VCaP (cell line): Measurements from ENCODE around the gene UBAC2.

Experiments
- H3K27ac ChIP-seq: fragments of 450-650 bp; 2 replicates; pipeline ENCODE4 v1.5.1; 2017
- CTCF ChIP-seq: fragments of 450-650 bp; conservative IDR thresholded peaks from 2 replicates; pipeline ENCODE4 v1.5.1; 2017; ENCODE audit warnings: mild to moderate bottlenecking, moderate library complexity

The UBAC2 gene

DNA sequence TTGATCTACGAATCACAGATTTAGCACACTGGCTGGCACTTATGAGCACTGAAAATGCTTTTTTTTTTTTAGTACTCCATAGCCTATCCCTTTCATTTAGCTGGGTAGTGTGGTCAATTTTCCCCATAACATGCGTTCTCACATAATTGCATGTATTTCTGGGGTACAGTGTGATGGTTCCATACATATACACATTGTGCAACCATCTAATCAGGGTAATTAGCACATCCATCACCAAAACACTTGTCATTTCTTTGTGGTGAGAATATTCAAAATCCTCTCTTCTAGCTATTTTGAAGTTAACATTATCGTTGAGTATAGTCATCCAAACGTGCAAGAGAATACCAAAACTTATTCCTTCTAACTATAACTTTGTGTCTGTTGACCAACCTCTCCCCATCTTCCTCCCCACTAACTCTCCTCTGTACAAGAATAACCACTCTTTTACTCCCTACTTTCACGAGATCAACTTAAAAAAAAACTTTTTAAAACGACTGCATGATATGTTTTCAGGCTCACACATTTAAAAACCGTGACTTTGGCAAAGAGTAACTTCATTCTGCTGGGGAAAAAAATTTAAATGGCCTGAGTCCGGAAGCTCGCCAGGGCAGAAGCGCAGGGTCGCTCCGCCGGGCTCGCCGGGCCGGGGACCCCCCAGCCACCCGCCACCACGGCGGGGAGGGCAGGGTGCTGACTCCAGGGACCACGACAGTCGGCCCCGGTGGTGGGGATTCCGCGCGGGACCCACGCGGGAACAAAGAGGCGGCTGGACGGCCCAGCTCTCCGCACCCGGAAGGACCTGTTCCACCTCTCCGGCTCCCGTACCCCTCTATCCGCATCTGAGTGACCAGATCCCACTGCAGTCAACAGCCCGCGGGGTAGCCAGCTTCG lies 868 bp upstream of the UBAC2 start:
- H3K27ac ChIP-seq, result peak overlapping the region; percentile 98
- no peak for TF ChIP-seq CTCF

- TF ChIP-seq CTCF, result no peak
- no peak overlapping the region for H3K27ac ChIP-seq
Measured at GRCh38 chr13:99203601-99204579, 3.2 kb downstream of the UBAC2 start.

DNA sequence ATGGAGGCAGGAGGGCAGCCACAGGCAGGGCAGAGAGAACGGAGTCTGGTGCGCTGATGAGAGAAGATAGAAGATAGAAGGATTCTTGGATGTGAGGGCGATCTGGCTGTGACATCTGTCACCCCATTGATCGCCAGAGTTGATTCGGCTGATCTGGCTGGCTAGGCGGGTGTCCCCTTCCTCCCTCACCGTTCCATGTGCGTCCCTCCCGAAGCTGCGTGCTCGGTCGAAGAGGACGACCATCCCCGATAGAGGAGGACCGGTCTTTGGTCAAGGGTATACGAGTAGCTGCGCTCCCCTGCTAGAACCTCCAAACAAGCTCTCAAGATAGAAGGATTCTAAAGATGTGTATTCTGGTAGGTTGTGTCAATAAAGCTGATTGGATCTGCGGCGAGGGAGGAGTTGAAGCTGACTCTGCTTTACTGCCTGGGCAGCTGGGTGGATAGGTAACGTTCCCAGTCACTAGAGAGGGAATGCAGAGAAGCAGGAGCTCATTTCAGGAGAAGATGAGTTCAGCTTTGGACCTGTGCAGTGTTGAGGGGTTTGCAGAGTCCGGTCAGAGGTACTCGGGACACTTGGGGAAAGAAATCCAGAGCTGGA lies 5.1 kb downstream of the UBAC2 start:
- H3K27ac ChIP-seq, result no peak overlapping the region
- no peak for TF ChIP-seq CTCF

DNA sequence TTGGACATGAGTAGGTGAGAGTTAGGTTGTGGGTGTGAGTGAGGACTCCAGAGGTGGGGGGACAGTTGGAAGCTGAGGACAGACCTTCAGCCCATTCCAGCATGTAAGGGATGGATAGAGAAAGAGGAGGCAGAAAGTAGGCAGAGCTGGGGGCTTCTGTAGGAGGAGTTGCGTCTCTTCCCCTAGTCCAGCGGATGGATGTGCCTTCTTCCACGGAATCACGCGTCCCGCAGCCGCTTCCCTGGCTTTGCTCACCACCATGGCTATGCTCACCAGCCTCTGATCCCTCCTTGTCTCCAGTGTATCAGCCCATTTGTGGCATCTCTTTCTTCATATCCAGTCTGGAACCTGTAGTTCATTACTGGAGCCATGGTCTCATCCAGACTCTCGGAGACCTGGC lies 5.6 kb downstream of the UBAC2 start:
- H3K27ac ChIP-seq, result no peak overlapping the region
- TF ChIP-seq CTCF, result no peak

GRCh38 chr13:99206873-99207272 lies 6.2 kb downstream of the UBAC2 start:
- no peak overlapping the region for H3K27ac ChIP-seq

DNA sequence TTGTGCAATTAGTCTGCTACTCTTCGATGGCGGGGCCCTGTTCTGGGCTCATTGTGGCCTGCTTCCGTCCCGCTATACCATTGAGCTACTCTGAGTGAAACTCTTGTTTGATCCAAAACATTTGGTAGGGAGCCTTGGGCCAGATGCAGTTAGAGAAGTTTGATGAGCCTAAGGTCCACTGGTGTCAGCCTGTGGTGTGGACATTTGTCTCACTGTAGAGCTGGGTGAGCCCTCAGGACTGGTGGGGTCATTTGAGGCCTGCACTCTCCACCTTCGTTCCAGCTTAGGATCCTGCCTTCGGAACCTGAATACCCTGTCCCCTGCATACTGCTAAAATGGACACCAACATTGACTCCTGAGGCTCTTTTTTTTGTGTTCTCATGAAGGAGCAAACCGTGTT lies 6.9 kb downstream of the UBAC2 start:
- no peak for TF ChIP-seq CTCF
- H3K27ac ChIP-seq, result no peak overlapping the region

More at GRCh38 chr13:99206873-99207272, 6.2 kb downstream of the UBAC2 start:
- TF ChIP-seq CTCF, result no peak

DNA sequence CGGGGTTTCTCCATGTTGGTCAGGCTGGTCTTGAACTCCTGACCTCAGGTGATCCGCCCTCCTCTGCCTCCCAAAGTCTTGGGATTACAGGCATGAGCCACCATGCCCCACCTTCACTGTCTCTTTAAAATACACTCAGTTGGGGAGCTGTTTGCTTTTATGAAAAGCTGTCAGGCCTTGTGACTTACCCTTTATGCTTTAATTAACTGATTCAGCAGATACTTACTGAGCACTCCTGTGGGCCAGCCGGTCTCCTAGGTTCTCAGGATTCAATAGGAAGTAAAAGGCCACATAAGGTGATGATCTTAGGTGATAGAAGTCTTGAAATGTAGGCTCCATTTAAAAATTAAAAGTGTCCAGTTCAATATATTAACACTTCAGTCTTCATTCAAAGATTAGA lies 7.5 kb downstream of the UBAC2 start:
- TF ChIP-seq CTCF, result no peak
- peak overlapping the region; percentile 21 for H3K27ac ChIP-seq
